ENCODE measurements around the gene BDKRB2.

- TF ChIP-seq CTCF (CRISPR knock-in tag; IDR thresholded peaks at IDR 0.05) (no peak), DNMT3B (CRISPR knock-in tag; conservative IDR thresholded peaks at IDR 0.05) (no peak), IRF9 (CRISPR knock-in tag; IDR thresholded peaks at IDR 0.05; ENCODE audit: borderline replicate concordance) (no peak), GLMP (CRISPR knock-in tag; IDR thresholded peaks at IDR 0.05; ENCODE audit: borderline replicate concordance) (no peak), NFE2L1 (CRISPR knock-in tag; IDR thresholded peaks at IDR 0.05; ENCODE audit: borderline replicate concordance) (no peak), ZNF782 (CRISPR knock-in tag; IDR thresholded peaks at IDR 0.05; ENCODE audit: borderline replicate concordance) (no peak), ZNF576 (CRISPR knock-in tag; IDR thresholded peaks at IDR 0.05) (no peak), ZNF275 (CRISPR knock-in tag; IDR thresholded peaks at IDR 0.05; ENCODE audit: borderline replicate concordance) (no peak), NRL (CRISPR knock-in tag; IDR thresholded peaks at IDR 0.05; ENCODE audit: borderline replicate concordance) (no peak), RFX5 (IDR thresholded peaks at IDR 0.05; ENCODE audit: low read depth, low read length) (no peak)
These were observed 66.8 kb downstream of the BDKRB2 start for GRCh38 chr14:96271421-96271762.
